HTR-8/SVneo (cell line): ENCODE data around the gene SPATA3.
A peak's percentile ranks its signal among the peaks of the same experiment; 100 is the strongest.
"Not testable (repeated sequence)": the region's sequence is repeated elsewhere in the genome, so short reads cannot be mapped to it uniquely, and the experiment has no call there.

ENCODE experiments used
- DNase-seq: peaks from one replicate; pipeline ENCODE4 v3.0.0; 2011; ENCODE audit warnings: low spot score, mixed read lengths; ENCODE audit not compliant: insufficient read length
- FAIRE-seq: peaks from 2 replicates; lab custom pipeline; 2011; peaks lifted over from hg19 to GRCh38; lab: Jason Lieb, UNC

Gene SPATA3

DNA sequence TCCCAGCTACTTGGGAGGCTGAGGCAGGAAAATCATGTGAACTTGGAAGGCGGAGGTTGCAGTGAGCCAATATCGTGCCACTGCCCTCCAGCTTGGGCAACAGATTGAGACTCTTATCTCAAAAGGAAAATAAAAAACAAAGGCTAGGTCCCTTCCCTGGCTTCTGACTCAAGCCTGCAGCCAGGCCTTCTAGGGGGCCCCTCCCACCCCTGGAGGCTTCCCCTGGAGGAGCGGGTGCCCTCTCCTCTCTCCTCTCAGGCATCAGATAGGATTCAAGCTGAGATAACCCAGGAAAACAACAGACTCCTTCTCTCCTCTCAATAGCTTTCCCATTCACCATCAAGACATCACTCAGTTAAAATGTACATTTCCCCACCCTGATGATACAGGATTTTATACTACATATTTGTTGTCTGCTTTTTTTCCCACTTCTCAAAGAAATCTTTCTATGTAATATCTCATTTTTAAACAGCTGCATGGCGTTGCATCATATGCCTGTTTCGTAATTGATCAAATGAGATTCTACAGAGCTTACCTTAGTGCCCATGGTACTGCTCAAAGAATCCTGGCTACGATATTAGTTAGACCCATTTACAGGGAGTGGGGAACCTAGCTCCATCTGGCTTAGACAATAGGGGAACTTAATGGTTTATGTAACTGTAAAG is 20.8 kb downstream of the SPATA3 start:
- no peak for DNase-seq
- no peak for FAIRE-seq

DNA sequence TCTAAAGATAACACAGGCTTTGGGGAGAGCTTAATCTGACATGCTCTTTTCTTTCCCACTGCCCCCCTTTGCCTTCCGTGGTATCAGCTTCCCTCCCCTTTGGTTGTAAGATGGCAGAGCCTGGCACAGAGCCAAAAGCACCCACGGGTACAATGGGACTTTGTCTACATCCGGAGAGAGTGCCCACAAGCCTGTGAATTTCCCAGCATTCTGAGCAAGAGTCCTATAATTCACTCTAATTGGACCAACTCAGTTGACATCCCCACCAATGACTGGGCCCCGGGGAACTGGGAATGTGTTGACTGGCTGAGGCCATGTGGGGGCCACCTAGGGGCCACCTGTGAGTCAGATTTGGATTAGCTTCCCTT is 21.3 kb downstream of the SPATA3 start:
- no peak for FAIRE-seq
- no peak for DNase-seq

DNA sequence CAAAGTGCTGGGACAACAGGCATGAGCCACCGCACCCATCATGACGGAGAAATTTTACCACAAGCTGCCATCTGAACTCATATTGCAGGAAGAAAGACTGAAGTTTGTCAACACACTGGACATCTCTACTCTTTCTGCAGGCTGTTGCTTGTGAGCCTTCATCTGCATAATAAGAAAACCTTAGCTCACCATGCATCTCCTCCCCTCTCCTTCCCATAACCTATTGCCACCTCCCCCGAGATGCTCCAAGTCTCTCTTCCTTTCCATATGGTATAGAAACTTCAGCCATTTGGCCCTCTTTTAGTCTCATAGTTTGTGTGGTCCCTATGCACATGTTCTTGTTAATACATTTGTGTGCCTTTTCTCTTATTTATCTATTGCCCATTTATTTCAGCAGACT is 22.3 kb downstream of the SPATA3 start:
- DNase-seq (no peak), FAIRE-seq (no peak)

DNA sequence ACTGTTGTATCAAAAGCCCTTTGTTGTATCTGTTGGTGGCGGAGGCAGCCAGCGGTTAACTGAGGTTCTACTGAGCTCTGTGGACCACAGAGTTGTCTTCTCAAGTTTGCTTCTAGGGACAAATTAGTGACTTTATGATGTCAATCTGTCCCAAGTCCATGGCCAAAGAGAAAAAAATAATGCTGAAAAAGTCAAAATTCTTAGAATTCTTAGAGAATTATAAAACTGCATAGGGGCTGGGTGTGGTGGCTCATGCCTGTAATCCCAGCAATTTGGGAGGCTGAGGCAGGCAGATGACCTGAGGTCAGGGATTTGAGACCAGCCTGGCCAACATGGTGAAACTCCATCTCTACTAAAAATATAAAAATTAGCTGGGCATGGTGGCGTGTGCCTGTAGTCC is 29.1 kb downstream of the SPATA3 start:
- not testable (repeated sequence) for DNase-seq, FAIRE-seq

DNA sequence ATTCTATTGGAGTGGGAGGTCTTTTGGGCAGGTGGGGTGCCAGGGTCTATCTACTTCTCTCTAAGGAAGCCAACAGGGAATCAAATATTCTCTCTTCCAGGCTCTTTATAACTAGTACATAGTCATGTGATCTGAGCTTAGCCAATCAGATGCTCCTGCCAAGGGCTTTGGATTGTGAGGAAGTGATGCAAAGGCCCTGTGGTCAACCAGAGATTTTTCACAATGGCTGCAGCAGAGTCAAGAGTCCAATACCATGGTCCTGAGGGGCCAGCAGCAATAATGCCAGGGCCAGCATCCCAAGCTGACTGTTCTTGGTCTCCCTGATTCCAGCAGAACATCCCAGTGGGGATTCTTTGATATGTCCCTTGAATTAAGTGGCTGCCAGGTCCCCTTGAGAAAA is 33.0 kb downstream of the SPATA3 start:
- FAIRE-seq (no peak), DNase-seq (no peak)

DNA sequence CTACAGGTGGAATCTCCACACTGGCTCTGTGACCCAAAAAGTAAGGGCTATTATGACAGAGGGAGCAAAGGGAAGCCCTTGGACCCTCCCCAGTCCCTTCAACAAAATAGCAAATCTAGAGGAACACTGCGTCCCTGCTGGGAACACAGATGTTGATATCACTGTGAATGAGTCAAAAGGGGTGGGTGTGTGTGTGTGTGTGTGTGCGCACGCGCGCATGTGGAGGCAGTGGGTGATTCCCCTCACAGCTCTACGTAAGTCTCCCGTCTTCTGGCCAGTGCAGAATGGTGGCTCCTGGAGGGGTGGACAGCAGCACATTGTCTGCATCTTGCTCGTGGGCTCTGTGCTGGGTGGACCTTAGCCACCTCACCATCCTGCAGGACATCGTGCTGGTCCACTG is 33.6 kb downstream of the SPATA3 start:
- DNase-seq (no peak), FAIRE-seq (no peak)

DNA sequence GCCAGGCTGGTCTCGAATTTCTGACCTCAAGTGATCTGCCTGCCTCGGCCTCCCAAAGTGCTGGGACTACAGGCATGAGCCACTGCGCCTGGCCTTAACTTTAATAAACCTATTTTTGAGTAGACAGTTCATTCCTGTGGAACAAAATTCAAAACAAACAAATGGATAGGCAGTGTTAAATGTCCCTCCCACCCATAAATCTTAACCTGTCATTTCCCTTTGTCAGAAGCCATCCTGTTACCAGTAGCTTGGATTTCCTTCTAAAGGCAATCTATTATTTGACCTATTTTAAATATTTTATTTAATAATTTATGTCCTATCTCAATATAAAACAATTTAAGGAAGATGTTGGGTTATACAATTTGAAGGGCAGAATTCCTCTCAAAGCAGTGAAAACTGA is 34.8 kb downstream of the SPATA3 start:
- FAIRE-seq (no peak), DNase-seq (no peak)

DNA sequence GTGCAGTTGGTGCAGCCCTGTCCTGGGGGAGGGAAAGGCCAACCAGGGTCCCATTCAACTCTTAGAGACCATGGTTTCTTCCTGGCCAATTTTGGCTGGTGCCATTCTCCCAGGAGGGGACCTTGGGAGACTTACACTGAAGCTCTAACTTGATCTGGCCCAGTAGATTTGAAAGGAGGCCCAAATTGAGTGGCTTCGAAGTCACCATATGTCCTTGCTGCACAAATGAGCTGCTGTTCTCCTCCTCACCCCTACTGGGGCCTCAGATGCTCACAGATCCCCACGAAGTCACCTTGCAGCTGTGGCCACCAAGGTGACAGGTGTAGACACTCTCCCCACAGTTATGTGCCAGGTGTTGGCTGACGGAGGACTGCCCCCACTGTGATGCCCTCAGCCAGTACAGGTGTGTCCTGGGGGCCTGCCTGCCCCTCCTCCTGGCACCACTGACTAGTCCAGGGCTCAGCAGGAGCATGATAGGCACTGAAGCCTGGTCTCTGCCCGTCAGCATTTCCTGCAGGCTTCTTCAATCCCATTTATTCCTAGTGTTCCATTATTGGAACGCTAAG is 36.7 kb downstream of the SPATA3 start:
- DNase-seq = no peak
- no peak for FAIRE-seq

DNA sequence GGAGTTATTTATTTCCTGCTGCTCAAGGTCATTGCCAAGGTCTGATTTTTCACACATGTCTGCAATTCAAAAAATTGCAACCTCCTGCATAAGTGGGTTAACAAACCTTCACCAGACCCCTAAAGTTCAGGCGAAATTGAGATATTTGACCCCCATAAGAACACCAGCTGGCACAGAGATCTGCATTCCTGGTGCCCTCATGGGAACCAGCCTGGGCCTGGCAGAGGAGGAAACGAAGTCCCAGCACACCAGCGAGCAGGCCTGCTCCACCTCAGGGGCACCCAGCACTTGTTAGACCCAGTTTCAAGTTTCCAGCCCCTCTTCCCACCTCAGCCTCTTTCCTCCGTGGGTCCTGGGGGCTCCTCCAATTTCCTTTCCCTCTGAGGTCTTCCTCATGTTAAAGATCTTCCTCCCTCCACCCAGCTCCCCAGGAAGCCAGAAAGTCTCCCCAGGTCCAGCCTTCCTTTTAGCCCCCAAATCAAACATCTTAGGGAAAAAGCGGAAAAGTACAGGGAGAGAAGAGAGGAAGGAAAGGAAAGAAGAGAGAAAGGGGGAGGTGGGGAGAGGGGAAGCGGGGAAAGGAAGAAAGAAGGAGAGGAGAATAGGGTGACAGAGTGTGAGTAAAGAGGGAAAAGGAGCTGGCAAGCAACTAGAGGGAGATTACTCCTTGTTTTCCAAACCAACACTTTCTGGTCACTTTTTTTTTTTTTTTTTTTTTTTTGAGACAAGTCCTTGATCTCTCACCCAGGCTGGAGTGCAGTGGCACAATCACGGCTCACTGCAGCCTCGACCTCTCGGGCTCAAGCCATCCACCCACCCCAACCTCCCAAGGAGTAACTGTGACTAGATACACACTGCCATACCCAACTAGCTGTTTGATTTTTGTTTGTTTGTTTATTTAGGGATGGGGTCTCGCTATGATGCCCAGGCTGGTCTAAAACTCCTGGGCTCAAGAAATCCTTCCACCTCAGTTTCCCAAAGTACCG is 37.5 kb downstream of the SPATA3 start:
- no peak for FAIRE-seq
- DNase-seq = no peak

DNA sequence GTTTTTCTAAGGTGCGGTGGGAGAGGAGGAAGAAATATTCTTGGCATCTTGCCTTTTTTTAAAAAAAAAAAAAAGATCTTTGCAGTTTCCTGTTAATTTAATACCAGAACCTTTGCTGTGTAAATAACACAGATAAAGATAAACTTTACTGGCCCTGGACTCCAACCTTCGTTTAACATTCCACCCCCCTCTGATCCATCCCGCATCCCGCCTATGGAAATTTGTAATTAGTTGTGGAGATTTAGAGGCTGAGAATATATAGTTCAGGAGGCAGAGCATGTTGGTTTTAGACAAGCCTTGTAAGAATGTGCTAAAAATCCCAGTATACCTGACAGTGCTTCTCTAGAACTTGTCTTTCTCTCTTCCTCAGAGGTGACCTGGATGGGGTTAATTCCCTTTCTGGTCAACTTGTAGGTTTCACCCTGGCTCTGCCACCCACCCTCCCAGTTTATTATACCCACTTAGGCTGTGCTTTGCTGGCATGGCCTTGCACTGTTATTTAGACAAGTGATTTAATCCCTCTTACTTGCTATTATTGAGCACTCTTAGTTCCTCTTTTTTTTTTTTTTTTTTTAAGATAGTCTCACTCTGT is 38.5 kb downstream of the SPATA3 start:
- FAIRE-seq (no peak), DNase-seq (no peak)

DNA sequence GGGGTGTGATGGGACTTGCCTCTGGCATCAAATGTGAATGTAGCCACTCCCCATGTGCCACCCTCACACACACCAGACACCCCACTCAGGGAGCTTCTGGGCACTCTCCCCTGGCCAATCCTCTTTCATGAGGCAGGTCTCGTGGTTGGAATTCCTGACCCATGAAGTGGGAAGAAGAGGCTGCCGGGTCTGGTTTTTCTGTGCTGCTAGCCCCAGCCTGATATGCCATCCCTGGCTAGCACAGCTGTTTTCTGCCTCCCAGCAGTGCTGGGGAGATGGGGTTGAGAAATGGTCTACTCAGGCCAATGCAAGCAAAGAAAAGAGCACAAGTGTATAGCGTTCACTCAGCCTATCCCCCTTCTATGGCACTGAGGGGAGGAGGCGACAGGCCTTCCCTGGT is 40.2 kb downstream of the SPATA3 start:
- FAIRE-seq (no peak), DNase-seq (no peak)

DNA sequence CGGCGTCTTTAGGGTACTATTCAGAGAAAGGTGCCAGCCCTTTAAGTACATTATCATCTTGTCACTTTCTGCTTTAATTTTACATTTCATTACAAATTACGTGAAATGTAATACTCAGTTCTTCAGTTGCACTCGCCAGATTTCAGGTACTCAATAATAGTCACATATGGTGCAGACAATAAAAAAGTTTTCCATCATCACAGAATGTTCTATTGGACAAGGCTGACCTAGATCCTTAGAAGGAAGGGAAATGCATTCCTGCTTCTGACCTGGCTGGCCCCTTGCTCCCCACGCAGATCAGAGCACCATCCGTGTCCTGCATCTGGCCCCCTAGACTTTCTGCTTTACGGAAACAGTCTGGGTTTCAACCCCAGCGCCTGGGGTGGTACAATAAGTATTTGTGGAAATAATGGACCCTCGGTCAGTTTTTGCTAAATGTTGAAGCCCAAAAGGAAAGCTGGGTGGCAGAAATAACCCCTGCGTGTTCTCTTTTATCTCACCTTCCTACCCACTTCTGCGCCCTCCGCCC is 40.7 kb downstream of the SPATA3 start:
- FAIRE-seq = no peak
- DNase-seq = no peak

DNA sequence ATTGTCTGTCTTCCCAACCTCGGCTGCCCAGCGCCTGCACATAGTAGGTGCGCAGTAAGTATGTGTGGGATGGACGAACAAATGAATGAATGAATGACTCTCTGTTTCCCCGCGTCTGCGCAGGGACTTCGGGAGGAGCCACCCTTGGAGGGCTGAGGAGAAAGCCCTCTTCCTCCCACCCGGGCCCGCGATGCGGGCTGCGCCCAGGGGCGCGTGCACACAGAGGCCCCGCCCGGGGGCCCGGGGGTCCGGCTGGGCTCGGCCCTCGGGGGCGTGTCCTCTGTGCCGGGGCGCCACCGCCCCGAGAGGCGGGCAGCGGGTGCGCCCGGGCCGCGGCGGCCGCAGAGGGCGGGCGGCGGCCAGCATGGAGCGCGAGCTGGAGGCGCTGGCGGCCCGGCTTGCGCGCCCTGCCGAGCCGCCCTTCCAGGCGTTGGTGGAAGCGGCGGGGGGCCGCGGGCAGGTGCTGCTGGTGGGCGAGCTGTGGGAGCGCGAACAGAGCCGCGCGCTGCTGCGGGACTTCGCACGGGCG is 41.3 kb downstream of the SPATA3 start, which contains the start of gene C2orf72:
C2orf72 (plus strand) TSS at position 322 of the 529 bp plus-strand sequence; CDS start at position 365, 43 bp downstream.
- peak; percentile 70 for DNase-seq
- no peak for FAIRE-seq

DNA sequence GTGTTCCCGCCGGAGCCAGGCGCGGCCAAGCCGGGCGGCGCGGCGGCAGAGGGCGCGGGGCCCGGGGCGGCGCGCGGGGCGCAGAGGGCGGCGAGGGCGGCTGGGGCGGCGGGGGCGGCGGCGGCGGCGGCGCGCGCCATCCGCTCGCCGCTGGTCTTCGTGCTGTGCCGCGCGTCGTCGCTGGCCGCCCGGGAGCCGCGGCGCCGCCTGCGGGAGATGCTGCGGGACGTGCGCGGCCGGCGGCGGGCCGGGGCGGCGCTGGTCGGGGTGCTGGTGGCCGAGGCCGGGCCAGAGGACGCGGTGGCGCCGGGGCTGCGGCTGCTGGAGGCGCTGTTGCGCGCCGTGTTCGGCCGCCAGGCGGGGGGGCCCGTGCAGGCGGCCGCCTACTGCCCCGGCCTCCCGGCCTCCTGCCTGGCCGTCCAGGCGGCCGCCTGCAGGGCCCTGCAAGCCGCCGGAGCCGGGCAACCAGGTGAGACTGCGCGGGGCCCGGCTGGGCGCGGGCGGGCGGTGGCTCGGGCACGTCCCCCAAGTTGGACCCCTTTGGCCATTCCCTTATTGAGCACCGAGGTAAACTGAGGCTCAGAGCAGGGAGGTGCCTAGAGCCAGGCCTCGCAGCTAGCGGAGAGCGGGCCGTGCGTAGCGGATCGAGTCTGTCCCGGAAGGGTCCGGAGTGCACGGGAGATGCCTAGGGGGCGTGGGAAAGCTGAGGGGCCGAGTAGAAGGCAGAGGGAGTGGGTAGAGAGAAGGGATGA is 42.0 kb downstream of the SPATA3 start:
- DNase-seq = peak; percentile 46
- FAIRE-seq = peak; percentile 20

DNA sequence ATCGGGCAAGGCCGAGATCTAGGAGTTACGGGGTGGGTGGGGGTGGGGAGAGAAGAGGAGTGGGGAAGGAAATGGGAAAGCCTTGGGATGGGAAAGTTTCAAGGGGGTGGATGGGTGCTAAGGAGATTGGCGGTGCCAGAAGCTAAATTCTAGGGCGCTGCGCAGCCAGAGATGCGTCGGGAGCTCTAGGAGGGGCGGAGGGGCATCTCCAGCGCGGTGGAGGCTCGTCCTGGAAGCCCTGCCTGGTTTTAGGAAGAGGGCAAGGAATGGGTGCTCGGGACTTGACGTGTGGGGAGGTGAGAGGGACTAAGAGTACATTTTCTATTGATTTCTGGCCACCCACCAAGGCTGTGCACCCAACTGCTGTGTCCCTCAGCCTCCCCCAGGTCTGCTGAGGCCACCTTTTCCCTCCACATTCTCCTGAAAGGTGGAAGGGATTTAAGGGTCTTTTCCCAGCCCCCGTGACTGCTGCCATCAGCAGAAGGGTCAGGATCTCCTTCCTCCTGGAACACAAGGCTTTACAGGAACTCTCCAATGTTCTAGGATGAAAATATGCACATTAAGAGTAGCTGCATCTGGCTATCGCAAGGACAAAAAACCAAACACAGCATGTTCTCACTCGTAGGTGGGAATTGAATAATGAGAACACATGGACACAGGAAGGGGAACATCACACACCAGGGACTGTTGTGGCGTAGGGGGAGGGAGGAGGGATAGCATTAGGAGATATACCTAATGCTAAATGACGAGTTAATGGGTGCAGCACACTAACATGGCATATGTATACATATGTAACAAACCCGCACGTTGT is 42.8 kb downstream of the SPATA3 start:
- no peak for FAIRE-seq
- DNase-seq = no peak

DNA sequence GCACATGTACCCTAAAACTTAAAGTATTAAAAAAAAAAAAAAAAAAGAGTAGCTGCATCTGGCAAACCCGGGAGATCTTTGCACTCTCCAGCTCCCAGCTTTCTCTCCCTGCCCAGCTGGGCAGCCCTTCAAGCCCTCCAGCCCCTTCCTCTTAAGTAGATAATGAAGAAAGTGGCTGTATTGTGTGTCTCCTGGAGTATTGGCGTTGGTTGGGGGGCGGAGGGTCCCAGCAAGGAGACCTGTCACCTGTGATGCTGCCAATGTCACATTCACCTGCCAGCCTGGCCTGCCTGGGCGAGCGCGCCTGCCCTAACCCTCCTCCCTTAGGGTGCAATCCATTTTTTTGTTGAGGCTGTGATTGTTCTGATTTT is 43.4 kb downstream of the SPATA3 start:
- no peak for DNase-seq
- FAIRE-seq = no peak

DNA sequence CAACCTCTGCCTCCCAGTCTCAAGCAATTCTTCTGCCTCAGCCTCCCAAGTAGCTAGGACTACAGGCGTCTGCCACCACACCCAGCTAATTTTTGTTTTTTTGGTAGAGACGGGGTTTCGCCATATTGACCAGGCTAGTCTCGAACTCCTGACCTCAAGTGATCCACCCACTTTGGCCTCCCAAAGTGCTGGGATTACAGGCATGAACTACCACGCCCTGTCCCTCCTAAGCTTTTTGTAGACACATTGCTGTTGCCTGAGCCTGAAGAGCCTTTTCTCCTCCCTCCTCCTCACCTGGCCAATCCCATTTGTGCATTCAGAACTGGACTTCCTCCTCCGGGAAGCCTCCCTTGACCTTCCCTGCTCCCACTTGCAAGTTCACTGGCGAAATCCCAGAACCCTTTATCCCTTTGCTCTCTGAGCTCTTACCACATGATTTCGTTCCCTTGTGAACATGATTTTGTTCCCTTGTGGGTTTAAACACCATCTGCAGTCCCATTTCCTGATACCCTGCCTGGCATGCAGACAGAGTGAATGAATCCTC is 44.0 kb downstream of the SPATA3 start:
- FAIRE-seq = no peak
- no peak for DNase-seq

DNA sequence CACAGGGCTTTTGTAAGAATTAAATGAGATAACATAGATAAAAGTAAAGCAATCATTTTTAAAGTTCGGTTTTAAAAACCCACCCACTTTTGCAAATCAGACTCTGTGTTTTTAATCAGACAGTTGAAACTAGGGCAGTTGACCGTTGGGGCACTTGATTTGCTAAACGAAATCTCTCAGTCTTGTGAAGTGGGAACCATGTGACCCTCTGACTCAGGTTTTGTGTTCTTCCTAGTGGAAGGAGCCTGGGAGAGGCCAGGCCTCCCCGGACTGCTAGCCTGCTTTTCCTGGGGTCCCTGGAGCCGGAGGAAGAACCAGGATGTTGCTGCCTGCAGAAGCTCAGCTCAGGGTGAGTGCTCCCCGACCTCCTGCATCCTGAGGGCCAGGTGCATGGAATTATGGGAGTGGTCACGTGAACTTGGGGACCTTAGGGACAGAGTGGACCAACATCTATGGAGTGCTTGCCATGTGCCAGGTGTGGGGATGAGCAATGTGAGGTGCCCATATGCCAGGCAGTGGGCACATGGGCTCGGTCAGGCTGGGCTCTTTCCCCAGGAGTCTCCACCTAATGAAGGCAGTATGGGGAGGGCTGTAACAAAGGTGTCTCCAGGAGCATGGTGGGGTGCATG is 45.3 kb downstream of the SPATA3 start:
- DNase-seq = no peak
- FAIRE-seq = no peak
